Stimulated activated CD4-positive, alpha-beta T cell treated with anti-CD3 and anti-CD28 coated beads, Interleukin-1b, Interleukin-23, amount 100 ng/mL, for 1 hour (primary cell): ENCODE results near the gene PPARD.
"Not testable (repeated sequence)": the region's sequence is repeated elsewhere in the genome, so short reads cannot be mapped to it uniquely, and the experiment has no call there.

Experiments used
- DNase-seq, 2 donors: peaks; one replicate each; pipeline ENCODE4 v3.0.0-alpha.2; 2020; ENCODE audit warnings: low read depth in 2 of 2

PPARD gene

GRCh38 chr6:35342258-35343091 is at the start of gene PPARD:
Gene PPARD (plus strand): TSS chr6:35342558. CDS start chr6:35411088, 68,530 bp downstream.
- DNase-seq: peak; percentile 94 to 96

- no peak for DNase-seq
Observed at GRCh38 chr6:35293681-35294080, 48.7 kb upstream of the PPARD start.

GRCh38 chr6:35294308-35294945 is 47.9 kb upstream of the PPARD start:
- DNase-seq: no peak

GRCh38 chr6:35295036-35295435 is 47.3 kb upstream of the PPARD start:
- no peak for DNase-seq

- DNase-seq: no peak
Observed at GRCh38 chr6:35295521-35296315, 46.6 kb upstream of the PPARD start.

- DNase-seq: no peak
Observed at GRCh38 chr6:35296931-35297600, 45.3 kb upstream of the PPARD start.

GRCh38 chr6:35297601-35298481 is 44.5 kb upstream of the PPARD start, which contains the start of gene DEF6:
Gene DEF6 (plus strand): TSS chr6:35297818. CDS start chr6:35297857, 39 bp downstream.
- DNase-seq: peak; percentile 64 to 76

- DNase-seq: no peak
Observed at GRCh38 chr6:35298625-35299140, 43.7 kb upstream of the PPARD start.

- no peak for DNase-seq
Observed at GRCh38 chr6:35299674-35300073, 42.7 kb upstream of the PPARD start.

GRCh38 chr6:35300848-35301247 is 41.5 kb upstream of the PPARD start:
- no peak for DNase-seq

- peak; percentile 67 to 77 for DNase-seq
Observed at GRCh38 chr6:35302604-35303241, 39.6 kb upstream of the PPARD start.

- DNase-seq: no peak
Observed at GRCh38 chr6:35304299-35304698, 38.1 kb upstream of the PPARD start.

GRCh38 chr6:35305117-35305516 is 37.2 kb upstream of the PPARD start:
- DNase-seq: no peak

GRCh38 chr6:35307138-35307537 is 35.2 kb upstream of the PPARD start:
- not testable (repeated sequence) for DNase-seq

- not testable (repeated sequence) for DNase-seq
Observed at GRCh38 chr6:35308543-35308942, 33.8 kb upstream of the PPARD start.

GRCh38 chr6:35309611-35310264 is 32.6 kb upstream of the PPARD start:
- no peak for DNase-seq

GRCh38 chr6:35310265-35310831 is 32.0 kb upstream of the PPARD start:
- no peak for DNase-seq

- no peak for DNase-seq
Observed at GRCh38 chr6:35311390-35312075, 30.8 kb upstream of the PPARD start.
